ENCODE results near the gene PITPNB.

PITPNB gene

DNA sequence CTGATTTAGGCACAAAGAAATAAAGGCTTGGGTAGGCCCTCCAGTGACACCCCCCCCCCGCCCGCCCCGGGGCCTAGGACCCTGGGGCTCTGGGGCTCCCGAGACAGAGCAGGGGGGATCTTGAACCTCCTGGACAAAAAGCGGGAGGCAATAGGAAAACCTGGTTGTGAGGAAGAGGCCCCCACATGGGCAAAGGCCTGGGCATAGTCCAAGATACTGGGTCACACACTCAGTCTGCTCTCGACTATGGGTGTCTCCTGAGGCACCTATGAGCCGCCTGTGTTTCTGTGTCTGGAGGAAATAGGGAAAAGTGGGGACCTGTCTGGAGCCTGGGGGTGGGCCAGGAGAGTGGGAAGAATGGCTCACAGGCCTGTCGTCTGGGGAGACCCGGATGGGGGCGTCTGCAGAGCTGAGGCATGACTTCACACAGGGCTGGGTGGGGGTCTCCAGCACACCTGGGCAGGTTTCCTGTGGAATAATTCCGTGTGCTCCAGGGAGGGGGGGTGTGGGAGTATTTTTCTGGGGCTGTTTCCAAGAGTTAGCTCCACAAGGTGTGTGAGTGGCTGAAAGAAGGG is 115.1 kb downstream of the PITPNB start:
- DNase-seq (ENCODE audit: low read depth), result no peak

- DNase-seq (ENCODE audit: low read depth), result no peak
These were observed 116.5 kb downstream of the PITPNB start for GRCh38 chr22:27802346-27803073.

Measured in T follicular helper cell (primary cell).